ENCODE measurements around the gene DDC.

Gene DDC

DNA sequence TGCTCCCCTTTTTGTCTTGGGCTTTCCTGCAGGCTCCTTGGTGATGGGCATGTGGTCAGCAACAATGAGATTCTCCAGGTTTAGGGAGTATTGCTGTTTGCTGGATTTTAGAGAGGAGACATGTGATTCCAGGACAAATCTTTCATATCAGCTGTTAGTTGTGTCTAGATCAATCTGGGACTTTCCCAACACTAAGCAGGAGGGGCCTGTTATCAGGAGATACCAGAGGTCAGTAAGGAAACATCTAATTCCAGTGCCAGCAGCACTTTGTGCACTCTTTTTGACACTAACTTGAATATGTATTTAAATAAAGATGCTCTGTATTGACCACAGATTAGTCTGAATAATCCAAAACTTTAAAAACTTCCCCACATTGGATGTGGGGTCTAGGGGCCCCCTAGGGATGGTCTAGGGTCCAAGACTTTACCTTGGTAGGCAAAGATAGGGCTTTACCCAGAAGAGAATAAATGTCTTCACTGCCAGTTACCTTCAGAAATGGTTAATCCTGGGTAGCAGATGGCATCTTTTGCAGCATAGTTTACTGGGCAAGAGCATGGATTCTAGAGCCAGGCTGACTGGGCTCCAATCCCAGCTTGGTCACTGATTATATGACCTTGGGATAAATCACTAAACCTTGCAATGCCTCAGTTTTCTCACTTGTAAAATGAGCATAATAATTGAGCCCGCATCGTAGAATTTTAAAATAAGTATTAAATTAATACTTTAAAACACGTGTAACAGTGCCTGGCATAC, 108.7 kb downstream of the DDC start:
- no peak overlapping the region for H3K4me2 ChIP-seq (ENCODE audit: low read length)
- no peak for DNase-seq
- H3K9ac ChIP-seq (ENCODE audit: low read length): no peak overlapping the region
- no peak overlapping the region for H3K23ac ChIP-seq (ENCODE audit: low read length)
- no peaks in the 10 kb centered on the region for H3K36me3 ChIP-seq (ENCODE audit: control insufficient read depth in 1 of 2, insufficient read depth in 2 of 2, low read length in 2 of 2)
- no peak overlapping the region for H4K91ac ChIP-seq (ENCODE audit: low read depth, low read length)
- H3K4me3 ChIP-seq (ENCODE audit: low read depth, low read length): no peak overlapping the region
- H3K4ac ChIP-seq (ENCODE audit: low read depth, low read length): no peak overlapping the region
- H3K18ac ChIP-seq (ENCODE audit: low read length): no peak overlapping the region
- WGBS (ENCODE audit: extremely low coverage, insufficient coverage, insufficient read length): no CpG with 5 or more reads among the region's 3 CpGs
- no peak overlapping the region for H2BK120ac ChIP-seq (ENCODE audit: insufficient read depth, low read length, poor library complexity)
- no peak overlapping the region for H2AK5ac ChIP-seq (ENCODE audit: low read length)
- H3K27me3 ChIP-seq (ENCODE audit: insufficient read depth, low read length): no peaks in the 10 kb centered on the region
- no peak overlapping the region for H2BK5ac ChIP-seq (ENCODE audit: low read depth, low read length, poor library complexity)
- no peak overlapping the region for H4K12ac ChIP-seq (ENCODE audit: low read depth, low read length)
- H2AFZ ChIP-seq (ENCODE audit: insufficient read depth, low read length, poor library complexity): no peak overlapping the region
- H3K27ac ChIP-seq (ENCODE audit: low read depth, low read length): no peak overlapping the region
- no peaks in the 10 kb centered on the region for H3K4me1 ChIP-seq (ENCODE audit: control insufficient read depth in 1 of 2, insufficient read depth in 2 of 2, low read length in 2 of 2)
- H2BK12ac ChIP-seq (ENCODE audit: low read length): no peak overlapping the region
- no peak overlapping the region for H4K8ac ChIP-seq (ENCODE audit: low read depth, low read length)
- no peak overlapping the region for H3K14ac ChIP-seq (ENCODE audit: low read length)
- H3K79me2 ChIP-seq (ENCODE audit: control insufficient read depth, insufficient read depth, low read length, poor library complexity): no peaks in the 10 kb centered on the region
- H3K9me3 ChIP-seq (ENCODE audit: insufficient read depth, low read depth, low read length): peaks cover 2% of the 10 kb centered on the region
- no peaks in the 10 kb centered on the region for H3K79me1 ChIP-seq (ENCODE audit: low read length)

DNA sequence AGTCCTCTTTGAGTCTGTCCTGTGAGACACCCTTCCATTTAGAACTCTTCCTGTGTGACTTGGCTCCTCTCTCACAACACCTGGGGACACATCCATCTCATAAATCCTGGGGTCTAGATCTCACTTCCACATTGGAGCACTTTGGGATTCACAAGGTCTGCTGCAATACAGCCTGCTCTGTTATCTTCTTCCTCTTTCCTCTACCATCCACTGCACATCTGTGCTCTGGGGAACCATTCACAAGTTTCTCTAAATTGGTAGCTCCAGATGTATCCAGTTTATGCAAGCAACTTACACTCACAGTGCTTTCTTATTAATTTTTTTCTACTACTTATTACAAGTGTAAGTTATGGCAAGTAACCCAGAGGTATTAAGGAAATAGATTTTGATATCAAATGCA, 109.5 kb downstream of the DDC start:
- Histone ChIP-seq H3K23ac (ENCODE audit: low read length) (no peak overlapping the region), H3K9me3 (ENCODE audit: insufficient read depth, low read depth, low read length) (peaks cover 2% of the 10 kb centered on the region), H4K12ac (ENCODE audit: low read depth, low read length) (no peak overlapping the region), H3K9ac (ENCODE audit: low read length) (no peak overlapping the region), H2BK5ac (ENCODE audit: low read depth, low read length, poor library complexity) (no peak overlapping the region), H3K27me3 (ENCODE audit: insufficient read depth, low read length) (no peaks in the 10 kb centered on the region), H2BK120ac (ENCODE audit: insufficient read depth, low read length, poor library complexity) (no peak overlapping the region), H2AK5ac (ENCODE audit: low read length) (no peak overlapping the region), H3K14ac (ENCODE audit: low read length) (no peak overlapping the region), H3K18ac (ENCODE audit: low read length) (no peak overlapping the region), H3K4ac (ENCODE audit: low read depth, low read length) (no peak overlapping the region), H3K36me3 (ENCODE audit: control insufficient read depth in 1 of 2, insufficient read depth in 2 of 2, low read length in 2 of 2) (no peaks in the 10 kb centered on the region), H3K4me1 (ENCODE audit: control insufficient read depth in 1 of 2, insufficient read depth in 2 of 2, low read length in 2 of 2) (peaks cover 1 to 2% of the 10 kb centered on the region in 2 experiments), H3K4me3 (ENCODE audit: low read depth, low read length) (no peak overlapping the region), H4K91ac (ENCODE audit: low read depth, low read length) (no peak overlapping the region), H3K79me2 (ENCODE audit: control insufficient read depth, insufficient read depth, low read length, poor library complexity) (no peaks in the 10 kb centered on the region), H3K4me2 (ENCODE audit: low read length) (no peak overlapping the region), H3K27ac (ENCODE audit: low read depth, low read length) (no peak overlapping the region), H2AFZ (ENCODE audit: insufficient read depth, low read length, poor library complexity) (no peak overlapping the region), H2BK12ac (ENCODE audit: low read length) (no peak overlapping the region), H4K8ac (ENCODE audit: low read depth, low read length) (no peak overlapping the region), H3K79me1 (ENCODE audit: low read length) (no peaks in the 10 kb centered on the region)
- no peak for DNase-seq

DNA sequence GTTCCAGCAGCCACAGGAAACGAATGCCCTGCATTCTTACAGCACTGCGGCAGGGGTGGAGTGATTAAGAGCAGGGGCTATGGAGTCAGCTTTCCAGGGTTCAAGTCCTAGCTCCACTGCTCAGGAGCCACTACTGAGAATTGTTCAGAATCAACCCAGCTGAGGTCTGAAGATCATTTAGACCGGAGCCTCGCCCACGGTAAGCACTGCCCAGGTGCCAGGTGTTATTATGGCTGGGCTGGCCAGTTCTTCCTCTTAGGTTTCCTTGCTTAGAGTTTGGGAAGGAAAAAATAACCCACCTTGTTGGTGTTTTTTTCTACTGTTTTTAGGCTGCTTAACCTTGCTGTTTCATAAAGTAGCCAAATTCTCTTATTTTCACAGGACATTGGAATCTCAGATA, 110.2 kb downstream of the DDC start:
- H2AK5ac ChIP-seq (ENCODE audit: low read length): no peak overlapping the region
- no peak overlapping the region for H3K23ac ChIP-seq (ENCODE audit: low read length)
- no peak overlapping the region for H2BK12ac ChIP-seq (ENCODE audit: low read length)
- no peak overlapping the region for H4K91ac ChIP-seq (ENCODE audit: low read depth, low read length)
- peaks cover 4 to 5% of the 10 kb centered on the region in 2 experiments for H3K4me1 ChIP-seq (ENCODE audit: control insufficient read depth in 1 of 2, insufficient read depth in 2 of 2, low read length in 2 of 2)
- H3K4me2 ChIP-seq (ENCODE audit: low read length): no peak overlapping the region
- H3K79me1 ChIP-seq (ENCODE audit: low read length): peaks cover 1% of the 10 kb centered on the region
- no CpG with 5 or more reads among the region's 5 CpGs for WGBS (ENCODE audit: extremely low coverage, insufficient coverage, insufficient read length)
- peaks cover 3% of the 10 kb centered on the region for H3K79me2 ChIP-seq (ENCODE audit: control insufficient read depth, insufficient read depth, low read length, poor library complexity)
- H3K18ac ChIP-seq (ENCODE audit: low read length): no peak overlapping the region
- no peak overlapping the region for H4K8ac ChIP-seq (ENCODE audit: low read depth, low read length)
- no peak overlapping the region for H3K4me3 ChIP-seq (ENCODE audit: low read depth, low read length)
- H2BK120ac ChIP-seq (ENCODE audit: insufficient read depth, low read length, poor library complexity): no peak overlapping the region
- H2AFZ ChIP-seq (ENCODE audit: insufficient read depth, low read length, poor library complexity): no peak overlapping the region
- H3K27ac ChIP-seq (ENCODE audit: low read depth, low read length): no peak overlapping the region
- no peak overlapping the region for H3K14ac ChIP-seq (ENCODE audit: low read length)
- H3K27me3 ChIP-seq (ENCODE audit: insufficient read depth, low read length): no peaks in the 10 kb centered on the region
- peaks cover 2% of the 10 kb centered on the region for H3K9me3 ChIP-seq (ENCODE audit: insufficient read depth, low read depth, low read length)
- no peak overlapping the region for H2BK5ac ChIP-seq (ENCODE audit: low read depth, low read length, poor library complexity)
- no peak for DNase-seq
- H3K9ac ChIP-seq (ENCODE audit: low read length): no peak overlapping the region
- H3K36me3 ChIP-seq (ENCODE audit: control insufficient read depth in 1 of 2, insufficient read depth in 2 of 2, low read length in 2 of 2): no peaks in the 10 kb centered on the region
- H4K12ac ChIP-seq (ENCODE audit: low read depth, low read length): no peak overlapping the region
- no peak overlapping the region for H3K4ac ChIP-seq (ENCODE audit: low read depth, low read length)

DNA sequence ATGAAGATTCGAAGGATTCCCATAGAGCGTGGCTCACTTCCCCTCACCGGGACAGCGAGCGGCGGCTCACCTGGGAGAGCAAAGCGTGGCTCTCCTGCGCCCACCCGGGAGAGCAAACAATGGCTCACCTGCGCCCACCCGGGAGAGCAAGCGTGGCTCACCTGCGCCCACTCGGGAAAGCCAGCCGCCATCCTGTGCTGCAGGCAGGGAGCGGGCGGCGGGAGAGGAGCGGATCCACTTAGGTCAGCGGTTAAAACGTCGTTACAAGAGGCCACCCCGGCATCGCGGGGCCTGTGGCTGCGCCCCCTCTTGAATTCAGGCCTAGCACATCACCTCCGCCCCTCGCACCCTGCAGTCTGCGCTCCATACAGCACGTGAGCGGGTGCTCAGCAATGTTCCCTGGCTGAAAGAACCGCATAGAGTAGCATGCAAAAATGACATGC, 114.6 kb downstream of the DDC start:
- H3K4me1 ChIP-seq (ENCODE audit: control insufficient read depth in 1 of 2, insufficient read depth in 2 of 2, low read length in 2 of 2): peaks cover 4 to 5% of the 10 kb centered on the region in 2 experiments

More for the DNA sequence above, 114.6 kb downstream of the DDC start:
- H3K36me3 ChIP-seq (ENCODE audit: control insufficient read depth in 1 of 2, insufficient read depth in 2 of 2, low read length in 2 of 2): peaks cover 0 to 3% of the 10 kb centered on the region in 2 experiments
- H2AK5ac ChIP-seq (ENCODE audit: low read length): no peak overlapping the region
- H3K14ac ChIP-seq (ENCODE audit: low read length): peak overlapping the region; percentile 38
- H3K4me3 ChIP-seq (ENCODE audit: low read depth, low read length): peak overlapping the region; percentile 27
- no peak overlapping the region for H3K9ac ChIP-seq (ENCODE audit: low read length)
- no peak overlapping the region for H3K27ac ChIP-seq (ENCODE audit: low read depth, low read length)
- H3K27me3 ChIP-seq (ENCODE audit: insufficient read depth, low read length): no peaks in the 10 kb centered on the region
- peak overlapping the region; percentile 60 for H3K4me2 ChIP-seq (ENCODE audit: low read length)
- no peak overlapping the region for H2BK5ac ChIP-seq (ENCODE audit: low read depth, low read length, poor library complexity)
- no peak overlapping the region for H2BK12ac ChIP-seq (ENCODE audit: low read length)
- DNase-seq: no peak
- peak overlapping the region; percentile 55 for H4K12ac ChIP-seq (ENCODE audit: low read depth, low read length)
- H3K23ac ChIP-seq (ENCODE audit: low read length): no peak overlapping the region
- WGBS (ENCODE audit: extremely low coverage, insufficient coverage, insufficient read length): no CpG with 5 or more reads among the region's 32 CpGs
- H3K9me3 ChIP-seq (ENCODE audit: insufficient read depth, low read depth, low read length): no peaks in the 10 kb centered on the region
- H3K79me1 ChIP-seq (ENCODE audit: low read length): peaks cover 3% of the 10 kb centered on the region
- H4K91ac ChIP-seq (ENCODE audit: low read depth, low read length): peak overlapping the region; percentile 44
- peaks cover 4% of the 10 kb centered on the region for H3K79me2 ChIP-seq (ENCODE audit: control insufficient read depth, insufficient read depth, low read length, poor library complexity)
- H3K18ac ChIP-seq (ENCODE audit: low read length): no peak overlapping the region
- no peak overlapping the region for H2BK120ac ChIP-seq (ENCODE audit: insufficient read depth, low read length, poor library complexity)
- no peak overlapping the region for H3K4ac ChIP-seq (ENCODE audit: low read depth, low read length)
- H2AFZ ChIP-seq (ENCODE audit: insufficient read depth, low read length, poor library complexity): peak overlapping the region; percentile 47
- peak overlapping the region; percentile 72 for H4K8ac ChIP-seq (ENCODE audit: low read depth, low read length)

Measured in trophoblast cell (in vitro differentiated cells and primary cell).